Stimulated activated CD8-positive, alpha-beta memory T cell treated with anti-CD3 and anti-CD28 coated beads, Interleukin-7, amount 100 ng/mL, for 24 hours (primary cell): Measurements from ENCODE around the gene KCNK16.

ENCODE experiments used
- DNase-seq: peaks from one replicate; pipeline ENCODE4 v3.0.0-alpha.2; 2020; ENCODE audit warnings: low read depth

KCNK16 gene

DNA sequence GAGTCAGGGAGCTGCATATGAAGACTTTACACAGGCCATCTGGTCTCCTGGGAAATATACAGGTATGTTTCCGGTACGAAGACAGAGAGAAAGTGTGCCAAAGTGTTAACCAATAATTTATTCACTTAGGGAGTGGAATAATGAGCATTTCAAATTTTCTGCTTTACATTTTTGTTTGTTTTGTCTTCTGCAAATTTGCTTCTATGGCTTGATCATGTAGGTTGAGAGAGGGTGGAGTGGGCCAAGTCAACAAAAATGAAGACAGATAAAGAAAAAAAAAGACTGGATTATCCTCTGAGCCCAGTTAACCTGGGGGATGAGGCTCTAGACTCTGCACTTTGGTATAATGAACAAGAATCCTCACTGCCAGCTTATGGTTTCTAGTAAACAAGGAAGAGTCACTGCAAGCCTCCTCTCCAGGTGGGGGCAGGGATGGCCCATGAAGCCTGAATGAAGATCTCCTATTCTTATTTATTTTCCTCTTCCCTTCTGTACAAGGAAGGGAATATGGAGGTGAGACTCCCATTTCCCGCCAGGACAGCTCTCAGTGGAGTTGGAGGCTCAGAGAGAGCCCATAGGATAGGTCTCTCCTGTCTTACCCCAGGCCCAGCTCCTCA is 46.0 kb downstream of the KCNK16 start:
- no peak for DNase-seq

DNA sequence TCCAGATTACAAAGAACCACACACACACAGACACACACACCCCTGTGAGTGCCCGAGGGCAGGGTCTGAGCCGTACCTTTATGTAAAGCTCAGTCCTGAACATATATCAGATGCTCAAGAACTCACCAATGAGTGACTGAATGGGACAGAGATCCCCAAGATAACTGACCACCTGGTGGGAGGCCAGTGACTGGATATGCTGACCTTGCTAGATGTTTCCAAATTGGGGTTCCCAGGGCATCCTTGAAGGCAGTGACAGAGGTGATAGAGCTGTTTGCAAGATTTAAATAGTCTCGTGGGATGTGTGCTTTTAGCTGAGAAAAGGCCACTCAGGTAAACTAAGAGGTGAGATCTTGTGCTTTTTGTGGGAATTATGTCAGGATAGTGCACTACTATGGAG is 47.6 kb downstream of the KCNK16 start:
- no peak for DNase-seq

DNA sequence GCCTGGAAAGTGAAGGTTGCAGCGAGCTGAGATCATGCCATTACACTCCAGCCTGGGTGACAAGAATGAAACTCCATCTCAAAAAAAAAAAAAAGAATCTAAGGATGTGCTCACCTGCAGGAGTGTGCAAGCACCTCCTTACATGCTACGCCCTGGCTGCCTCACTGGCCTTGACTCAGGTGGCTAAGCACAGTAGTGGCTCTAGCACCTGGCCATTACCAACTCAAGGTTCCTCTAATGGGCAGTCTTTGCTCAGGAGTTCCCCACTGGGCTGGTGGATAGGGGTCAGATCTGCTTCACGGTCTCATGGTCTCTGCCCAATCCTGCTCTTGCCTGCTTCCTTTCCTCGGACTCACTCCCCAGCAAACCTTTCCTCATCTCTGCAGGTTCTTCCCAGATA is 48.0 kb downstream of the KCNK16 start:
- no peak for DNase-seq

DNA sequence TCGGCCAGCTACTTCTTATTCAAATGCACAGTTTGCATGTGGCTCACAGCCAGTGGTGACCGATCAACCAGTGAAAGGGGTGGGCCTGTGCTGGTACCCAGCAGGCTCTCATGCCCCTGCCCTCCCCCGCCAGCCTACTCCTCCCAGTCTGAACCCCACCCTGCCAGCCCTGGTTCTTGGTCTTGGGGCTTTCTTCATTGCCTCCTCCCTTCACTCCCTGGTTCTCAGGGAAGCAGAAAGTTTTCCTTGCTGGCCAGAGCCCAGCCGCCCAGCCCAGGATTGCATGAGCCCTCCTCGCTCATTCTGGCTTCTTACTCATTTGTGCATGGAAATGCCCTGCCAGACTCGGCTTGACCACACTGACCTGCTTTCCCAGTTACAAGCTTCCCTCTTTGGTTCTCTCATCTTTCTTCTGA is 49.1 kb downstream of the KCNK16 start:
- no peak for DNase-seq

DNA sequence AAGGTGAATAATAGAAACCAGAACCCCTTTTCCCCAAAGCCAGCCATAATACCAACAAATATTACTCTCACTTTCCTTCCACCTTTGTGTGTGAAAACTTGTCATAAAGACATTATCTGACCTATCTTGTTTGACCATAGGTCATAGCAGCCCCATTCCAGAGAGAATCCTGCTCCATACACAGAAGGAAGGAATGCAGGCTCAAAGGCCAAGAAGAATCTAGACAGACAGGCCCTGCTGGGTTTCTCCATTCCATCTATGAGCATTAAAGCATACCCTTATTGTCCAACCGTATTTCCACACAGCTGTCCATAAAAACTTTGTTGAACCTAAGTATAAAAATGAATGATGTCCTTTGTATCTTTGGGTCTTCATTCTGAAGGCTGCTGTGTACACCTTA is 52.5 kb downstream of the KCNK16 start:
- no peak for DNase-seq

DNA sequence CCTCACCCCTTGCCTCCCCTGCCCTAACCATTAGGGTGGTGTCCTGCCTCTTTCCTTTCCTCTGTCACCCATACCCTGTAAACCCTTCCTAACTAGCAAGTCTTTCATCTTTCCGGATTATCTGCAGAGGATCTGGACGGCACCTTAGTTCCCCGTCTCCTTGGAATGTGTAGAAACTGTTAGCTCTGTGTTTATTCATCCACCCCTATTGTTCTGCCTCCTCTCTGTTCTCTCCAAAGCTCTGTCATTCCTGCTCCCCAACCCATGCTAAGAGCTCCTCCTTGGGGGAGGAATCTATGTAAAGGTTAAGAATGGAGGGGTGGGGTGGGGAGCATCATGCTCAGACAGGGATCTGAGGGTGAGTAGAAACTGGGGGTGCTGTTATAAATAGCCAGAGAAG is 53.8 kb downstream of the KCNK16 start:
- no peak for DNase-seq

DNA sequence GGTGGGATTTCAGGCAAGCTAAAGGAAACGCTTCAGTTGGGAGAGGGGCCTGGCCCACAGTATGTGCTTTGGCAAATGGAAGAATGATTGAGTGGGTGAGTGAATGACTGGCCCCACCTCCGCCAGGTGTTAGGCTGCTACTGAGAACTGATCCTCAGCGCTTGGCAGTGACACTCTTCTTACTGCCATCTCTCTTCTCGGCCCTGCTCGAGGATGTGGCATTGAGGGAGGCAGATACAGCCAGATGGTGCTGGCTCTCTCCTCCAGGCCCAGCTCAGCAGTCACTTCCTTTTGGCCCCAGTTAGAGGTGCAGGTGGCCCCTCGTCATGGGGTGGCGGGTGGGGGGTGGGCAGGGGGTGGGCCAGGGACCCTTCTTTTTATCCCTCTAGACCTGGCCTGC is 54.3 kb downstream of the KCNK16 start:
- no peak for DNase-seq

DNA sequence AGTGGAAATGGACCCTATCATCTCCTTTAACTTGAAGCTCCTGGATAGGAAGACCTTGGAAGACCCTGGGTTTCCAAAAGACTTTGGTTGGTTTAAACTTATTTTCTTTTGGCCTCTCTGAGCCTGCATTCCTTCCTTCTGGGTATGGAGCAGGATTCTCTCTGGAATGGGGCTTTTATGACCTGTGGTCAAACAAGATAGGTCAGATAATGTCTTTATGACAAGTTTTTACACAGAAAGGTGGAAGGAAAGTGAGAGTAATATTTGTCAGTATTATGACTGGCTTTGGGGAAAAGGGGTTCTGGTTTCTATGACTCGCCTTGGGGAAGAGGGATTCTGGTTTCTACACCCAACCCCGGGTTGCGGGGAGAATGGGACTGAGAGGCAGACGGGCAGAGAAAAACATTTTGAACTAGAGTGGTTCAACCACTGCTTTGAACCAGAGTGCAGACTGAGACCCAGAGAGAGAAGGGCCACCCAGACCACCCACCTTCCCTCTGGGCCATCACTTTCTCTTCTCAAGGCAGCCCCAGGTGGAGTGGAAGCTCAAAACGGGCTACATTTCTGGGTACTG is 55.6 kb downstream of the KCNK16 start:
- no peak for DNase-seq

DNA sequence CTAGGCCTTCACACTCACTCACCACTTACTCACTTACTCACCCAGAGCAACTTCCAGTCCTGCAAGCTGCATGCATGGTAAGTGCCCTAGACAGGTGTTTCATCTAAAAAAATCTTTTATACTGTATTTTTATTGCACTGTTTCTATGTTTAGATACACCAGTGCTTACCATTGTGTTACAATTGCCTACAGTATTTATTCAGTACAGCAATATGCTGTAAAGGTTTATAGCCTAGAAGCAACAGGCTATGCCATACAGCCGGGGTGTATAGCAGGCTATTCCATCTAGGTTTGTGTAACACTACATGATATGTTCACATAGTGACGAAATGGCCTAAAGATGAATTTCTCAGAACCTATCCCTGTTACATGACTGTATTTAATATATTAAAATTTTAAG is 56.1 kb downstream of the KCNK16 start:
- DNase-seq = no peak
